Neural progenitor cell (in vitro differentiated cells): ENCODE measurements around the gene BGN. TPM values are rescaled to one million over a fixed set of nuclear protein-coding genes. Genes with fewer than 3 reads are reported as not detected.

ENCODE experiments used
- DNase-seq: peaks from one replicate; pipeline ENCODE4 v3.0.0-alpha.2; 2016; ENCODE audit warnings: low spot score
- H2AFZ ChIP-seq: fragments of 200-600 bp; sonication (generic); replicated peaks from 2 replicates; pipeline ENCODE4 v1.6.1; 2016; ENCODE audit warnings: antibody characterized with exemption
- H3F3A ChIP-seq: fragments of 200-600 bp; sonication (generic); 2 replicates; pipeline ENCODE4 v1.6.1; 2016; ENCODE audit warnings: antibody characterized with exemption, low read depth
- H3K27ac ChIP-seq: fragments of 200-600 bp; sonication (generic); 2 replicates; pipeline ENCODE4 v1.5.1; 2016; ENCODE audit warnings: mild to moderate bottlenecking
- H3K27me3 ChIP-seq: fragments of 200-600 bp; sonication (generic); 2 replicates; pipeline ENCODE4 v1.6.1; 2016; ENCODE audit warnings: mild to moderate bottlenecking, moderate library complexity
- H3K36me3 ChIP-seq: fragments of 200-600 bp; sonication (generic); 2 replicates; pipeline ENCODE4 v1.5.1; 2016
- H3K4me1 ChIP-seq: fragments of 200-600 bp; sonication (generic); 2 replicates; pipeline ENCODE4 v1.6.1; 2016; ENCODE audit warnings: mixed run types
- H3K4me2 ChIP-seq: fragments of 200-600 bp; sonication (generic); 2 replicates; pipeline ENCODE4 v1.6.1; 2016
- H3K4me3 ChIP-seq: fragments of 200-600 bp; sonication (generic); 2 replicates; pipeline ENCODE4 v1.5.1; 2016
- H3K79me2 ChIP-seq: fragments of 200-600 bp; sonication (generic); 2 replicates; pipeline ENCODE4 v1.6.1; 2016; ENCODE audit warnings: low read depth
- H3K9ac ChIP-seq: fragments of 200-600 bp; sonication (generic); 2 replicates; pipeline ENCODE4 v1.6.1; 2016
- H3K9me3 ChIP-seq: fragments of 200-600 bp; sonication (generic); 2 replicates; pipeline ENCODE4 v1.5.1; 2016; ENCODE audit warnings: low read depth
- H4K20me1 ChIP-seq: fragments of 200-600 bp; sonication (generic); 2 replicates; pipeline ENCODE4 v1.6.1; 2016; ENCODE audit warnings: low read depth
- H3K27ac Mint-ChIP-seq: 3 replicates; pipeline ENCODE4 v1.8.0; 2021; ENCODE audit warnings: mixed read lengths
- H3K27me3 Mint-ChIP-seq: 2 replicates; pipeline ENCODE4 v1.8.0; 2022; ENCODE audit warnings: low read depth, mild to moderate bottlenecking, inconsistent platforms, moderate library complexity, mixed read lengths; ENCODE audit not compliant: insufficient read depth
- H3K36me3 Mint-ChIP-seq: 3 replicates; pipeline ENCODE4 v1.8.0; 2021; ENCODE audit warnings: mixed read lengths
- H3K4me1 Mint-ChIP-seq: 3 replicates; pipeline ENCODE4 v1.8.0; 2021; ENCODE audit warnings: mixed read lengths
- H3K4me3 Mint-ChIP-seq: 3 replicates; pipeline ENCODE4 v1.8.0; 2021; ENCODE audit warnings: mild to moderate bottlenecking, moderate library complexity, mixed read lengths
- H3K9me3 Mint-ChIP-seq: 3 replicates; pipeline ENCODE4 v1.8.0; 2020; ENCODE audit warnings: mixed read lengths
- CTCF ChIP-seq: fragments of 200-600 bp; sonication (generic); IDR thresholded peaks from 2 replicates; pipeline ENCODE4 v1.5.1; 2017; ENCODE audit warnings: antibody characterized with exemption, mild to moderate bottlenecking
- EZH2 ChIP-seq: fragments of 200-600 bp; sonication (generic); IDR thresholded peaks from 2 replicates; pipeline ENCODE4 v1.6.1; 2017; ENCODE audit warnings: antibody characterized with exemption, mild to moderate bottlenecking, moderate library complexity
- EZH2phosphoT487 ChIP-seq: fragments of 200-600 bp; sonication (generic); IDR thresholded peaks from 2 replicates; pipeline ENCODE4 v1.6.1; 2017; ENCODE audit warnings: antibody characterized with exemption
- total RNA-seq: library from RNA; depleted of rRNA; stranded (reverse); fragments of >200 nt; gene quantifications from 2 replicates; pipeline ENCODE4 v1.2.3, GENCODE V29; 2015; ENCODE audit warnings: low replicate concordance

BGN gene
- total RNA-seq, 1 donor from 2014 or later, result not detected

GRCh38 chrX:153488231-153488914, 6.4 kb upstream of the BGN start:
- Histone ChIP-seq H3K4me3 (no peak overlapping the region), H3F3A (no peaks in the 10 kb centered on the region), H3K36me3 (no peaks in the 10 kb centered on the region), H3K9me3 (no peaks in the 10 kb centered on the region), H3K27ac (no peak overlapping the region), H2AFZ (no peak overlapping the region), H3K27me3 (no peaks in the 10 kb centered on the region), H3K9ac (no peak overlapping the region), H4K20me1 (no peaks in the 10 kb centered on the region), H3K79me2 (no peaks in the 10 kb centered on the region), H3K4me1 (peaks cover 7% of the 10 kb centered on the region), H3K4me2 (no peak overlapping the region)
- no peak for TF ChIP-seq EZH2phosphoT487
- TF ChIP-seq EZH2, result no peak
- TF ChIP-seq CTCF, result no peak
- Mint-ChIP-seq H3K4me3 (no peak overlapping the region), H3K9me3 (peaks cover 10% of the 10 kb centered on the region), H3K27me3 (peaks cover 7% of the 10 kb centered on the region), H3K4me1 (peaks cover 11% of the 10 kb centered on the region), H3K36me3 (peaks cover 1% of the 10 kb centered on the region), H3K27ac (no peak overlapping the region)
- DNase-seq, result peak; percentile 20

GRCh38 chrX:153490217-153490930, 4.4 kb upstream of the BGN start:
- Histone ChIP-seq H3K9me3 (no peaks in the 10 kb centered on the region), H2AFZ (no peak overlapping the region), H3K9ac (no peak overlapping the region), H3K4me3 (no peak overlapping the region), H3K27me3 (no peaks in the 10 kb centered on the region), H3K27ac (no peak overlapping the region), H3K79me2 (no peaks in the 10 kb centered on the region), H3F3A (no peaks in the 10 kb centered on the region), H3K4me1 (peaks cover 7% of the 10 kb centered on the region), H4K20me1 (no peaks in the 10 kb centered on the region), H3K36me3 (no peaks in the 10 kb centered on the region), H3K4me2 (no peak overlapping the region)
- Mint-ChIP-seq H3K27me3 (peaks cover 7% of the 10 kb centered on the region), H3K4me3 (no peak overlapping the region), H3K36me3 (no peaks in the 10 kb centered on the region), H3K4me1 (peaks cover 16% of the 10 kb centered on the region), H3K9me3 (peaks cover 7% of the 10 kb centered on the region), H3K27ac (no peak overlapping the region)
- no peak for DNase-seq
- no peak for TF ChIP-seq CTCF
- no peak for TF ChIP-seq EZH2phosphoT487
- no peak for TF ChIP-seq EZH2

- Histone ChIP-seq H2AFZ (no peak overlapping the region), H3K27me3 (no peaks in the 10 kb centered on the region)
- H3K27ac Mint-ChIP-seq, result no peak overlapping the region
Measured at GRCh38 chrX:153491351-153491914, 3.3 kb upstream of the BGN start.

More at GRCh38 chrX:153491351-153491914, 3.3 kb upstream of the BGN start:
- Histone ChIP-seq H3K79me2 (no peaks in the 10 kb centered on the region), H3K4me2 (no peak overlapping the region), H4K20me1 (no peaks in the 10 kb centered on the region), H3K36me3 (no peaks in the 10 kb centered on the region), H3K9ac (no peak overlapping the region), H3K4me1 (peaks cover 7% of the 10 kb centered on the region), H3K9me3 (no peaks in the 10 kb centered on the region), H3K27ac (no peak overlapping the region), H3K4me3 (no peak overlapping the region), H3F3A (no peaks in the 10 kb centered on the region)
- H3K27me3 Mint-ChIP-seq, result peaks cover 7% of the 10 kb centered on the region
- H3K4me3 Mint-ChIP-seq, result no peak overlapping the region
- H3K4me1 Mint-ChIP-seq, result peaks cover 16% of the 10 kb centered on the region
- no peak for DNase-seq
- H3K9me3 Mint-ChIP-seq, result peaks cover 6% of the 10 kb centered on the region
- TF ChIP-seq EZH2phosphoT487, result no peak
- TF ChIP-seq CTCF, result no peak
- no peak for TF ChIP-seq EZH2
- H3K36me3 Mint-ChIP-seq, result no peaks in the 10 kb centered on the region
